GM21576 (cell line): ENCODE measurements around the gene COL25A1.
A peak's percentile ranks its signal among the peaks of the same experiment; 100 is the strongest.

Experiments
- ATAC-seq: cut with Tn5 transposase; IDR thresholded peaks from one replicate; pipeline ENCODE4 v1.9.1; 2021; ENCODE audit warnings: mild to moderate bottlenecking, moderate library complexity; ENCODE audit not compliant: unreplicated experiment

The COL25A1 gene

GRCh38 chr4:108926781-108927180, 375.7 kb downstream of the COL25A1 start:
- no peak for ATAC-seq

GRCh38 chr4:108926061-108926460, 376.4 kb downstream of the COL25A1 start:
- no peak for ATAC-seq

DNA sequence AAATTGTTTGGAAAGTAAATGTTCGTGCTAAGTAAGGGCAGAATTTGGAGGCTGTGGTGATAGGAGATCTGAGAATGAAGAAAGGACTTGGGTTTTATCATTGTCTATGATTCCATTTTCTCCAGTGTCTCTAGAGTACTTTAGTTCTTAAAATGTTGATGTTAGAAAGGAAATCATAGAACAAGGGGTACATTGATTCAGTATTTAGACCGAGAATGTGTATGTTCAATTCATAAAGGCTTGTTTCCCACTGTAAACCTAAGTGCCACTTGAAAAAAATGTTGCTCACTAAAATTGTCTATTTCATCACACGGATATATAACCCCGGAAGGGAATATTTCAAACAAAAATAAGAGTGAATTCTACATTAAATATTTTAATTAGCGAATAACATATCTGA, 380.3 kb downstream of the COL25A1 start:
- ATAC-seq = no peak

GRCh38 chr4:108920395-108921087, 381.9 kb downstream of the COL25A1 start:
- ATAC-seq = no peak

- no peak for ATAC-seq
Observed at GRCh38 chr4:108919226-108919893, 383.1 kb downstream of the COL25A1 start.

- ATAC-seq = no peak
Observed at GRCh38 chr4:108917255-108917654, 385.2 kb downstream of the COL25A1 start.

- no peak for ATAC-seq
Observed at GRCh38 chr4:108916638-108917037, 385.8 kb downstream of the COL25A1 start.

DNA sequence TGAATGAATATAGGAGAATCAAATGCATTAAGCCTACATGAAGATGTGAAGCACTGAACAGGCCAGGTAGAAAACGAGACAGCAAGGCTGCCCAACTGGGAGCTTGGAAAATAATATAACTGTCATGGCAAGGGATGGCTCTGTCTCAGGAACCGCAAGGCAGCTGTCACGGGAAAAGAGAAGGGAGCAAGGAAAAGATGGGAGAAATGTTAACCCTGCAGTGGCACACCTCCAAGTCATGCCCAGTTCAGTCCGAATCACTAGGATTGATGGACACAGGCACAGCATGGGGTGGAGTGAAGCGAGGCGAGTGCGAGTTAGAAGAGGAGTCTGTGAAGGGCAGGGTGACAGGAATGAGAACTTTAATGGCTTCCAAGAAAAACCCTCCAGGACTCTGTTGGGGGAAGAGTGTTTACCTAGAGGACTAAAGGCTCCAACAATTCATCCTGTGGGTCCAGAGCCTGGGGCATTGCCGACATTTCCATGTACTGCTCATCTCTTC, 395.5 kb downstream of the COL25A1 start:
- ATAC-seq = no peak

DNA sequence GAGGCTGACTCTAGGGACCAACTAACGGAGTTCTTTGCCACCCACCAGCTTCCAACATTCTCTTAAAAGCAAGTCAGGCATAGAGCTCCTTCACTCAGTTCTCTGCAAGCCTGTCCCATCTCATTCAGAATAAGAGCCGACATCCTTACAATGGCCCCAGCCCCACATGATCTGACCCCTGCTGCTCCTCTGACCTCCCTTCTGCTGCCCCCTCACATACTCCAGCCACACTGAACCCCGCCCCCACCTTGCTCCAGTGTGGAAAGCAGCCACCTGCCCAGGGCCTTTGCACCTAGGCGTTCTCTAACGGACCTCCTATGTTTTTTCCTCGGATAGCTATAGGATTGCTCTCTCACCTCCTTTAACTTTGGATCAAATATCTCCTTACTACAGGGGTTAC, 396.5 kb downstream of the COL25A1 start:
- no peak for ATAC-seq

DNA sequence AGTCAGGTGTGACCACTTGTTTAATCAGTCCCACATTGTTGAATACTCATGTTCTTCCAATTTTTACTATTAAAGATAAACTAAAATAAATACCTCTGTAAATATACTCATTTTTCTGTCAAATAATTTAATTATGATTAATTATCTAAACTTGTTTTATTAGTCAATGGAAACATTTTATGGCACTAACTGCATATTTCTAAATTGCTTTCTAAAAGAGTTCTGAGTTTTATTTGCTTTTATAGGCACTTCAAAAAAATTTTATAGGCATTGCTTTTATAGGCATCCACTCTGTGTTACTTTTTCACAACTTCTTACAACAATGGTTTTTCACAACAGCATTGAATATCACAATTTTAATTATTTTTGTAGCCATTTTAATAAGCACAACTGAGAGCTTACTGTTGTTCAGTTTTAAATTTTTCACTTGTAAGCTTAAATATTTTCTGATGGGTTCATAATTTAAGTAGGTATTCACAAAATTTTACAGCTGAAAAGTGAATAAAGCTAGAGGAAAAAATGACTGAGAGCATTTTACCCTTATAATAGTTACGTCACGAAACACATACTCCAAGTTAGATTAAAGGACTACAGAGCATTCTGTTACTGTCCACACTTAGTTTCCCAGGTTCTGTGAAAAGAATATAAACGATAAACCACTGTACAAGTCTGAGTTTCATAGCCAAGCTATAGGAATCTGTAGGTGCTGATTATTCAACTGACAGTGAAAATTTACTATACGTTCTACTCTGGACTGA, 398.8 kb downstream of the COL25A1 start:
- ATAC-seq = no peak

GRCh38 chr4:108902769-108903168, 399.7 kb downstream of the COL25A1 start:
- peak; percentile 85 for ATAC-seq

- ATAC-seq = no peak
Observed at GRCh38 chr4:108901291-108901690, 401.2 kb downstream of the COL25A1 start.

DNA sequence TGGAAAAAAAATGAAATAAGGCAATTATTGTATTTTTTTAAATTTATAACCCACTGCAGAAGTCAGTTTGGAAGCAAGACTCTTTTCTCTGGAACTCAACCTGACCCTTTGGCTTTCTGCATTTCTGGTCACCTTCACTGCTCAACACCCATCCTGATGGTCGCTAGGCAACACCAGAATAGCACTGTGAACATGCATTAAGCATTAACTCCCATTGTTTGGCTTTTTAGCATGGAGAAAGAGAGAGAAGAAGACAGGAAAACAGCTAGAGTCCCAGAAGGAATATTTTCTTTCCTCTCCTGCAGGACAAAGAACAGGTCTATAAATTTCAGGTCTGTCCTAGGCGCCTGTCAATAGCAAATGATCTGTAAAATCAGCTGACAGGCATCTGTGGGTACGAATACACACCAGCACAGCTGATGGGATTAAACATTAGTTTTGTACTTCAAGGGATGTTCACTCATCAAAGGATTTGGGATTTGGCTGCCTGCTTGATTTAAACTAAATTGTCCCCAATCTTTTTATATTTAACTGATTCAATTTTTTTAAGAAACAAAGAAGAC, 402.4 kb downstream of the COL25A1 start:
- no peak for ATAC-seq

- no peak for ATAC-seq
Observed at GRCh38 chr4:108893468-108893867, 409.0 kb downstream of the COL25A1 start.

DNA sequence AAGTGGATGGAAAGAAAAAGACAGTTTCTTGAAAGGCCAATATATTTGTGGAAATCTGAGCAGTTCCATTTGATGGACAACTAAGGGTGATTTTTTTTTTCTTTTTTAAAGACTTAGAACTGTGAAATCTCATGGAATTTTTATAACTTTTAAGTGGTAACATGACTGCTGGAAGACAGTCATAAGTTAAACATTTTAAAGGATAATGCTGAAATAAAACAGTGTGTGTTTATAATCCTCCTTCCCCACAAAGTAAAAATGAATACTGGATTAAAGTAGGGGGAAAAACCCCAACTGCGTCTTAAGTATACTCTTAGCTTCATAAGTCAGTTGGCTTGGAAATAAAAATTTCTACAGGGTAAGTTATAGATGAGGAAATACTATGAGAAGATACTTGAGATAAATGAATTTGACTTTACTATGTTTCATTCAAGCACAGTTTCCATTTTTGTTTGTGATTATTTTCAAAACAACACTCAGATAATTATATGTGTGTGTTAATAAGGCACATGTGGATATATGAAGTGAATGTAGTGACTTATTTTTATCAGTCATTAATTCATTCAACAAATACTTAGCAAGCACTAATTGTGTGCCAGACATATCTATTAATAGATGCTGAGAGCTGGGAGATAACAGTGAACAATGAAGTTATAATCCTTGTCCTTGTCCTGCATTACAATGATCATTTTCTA, 410.4 kb downstream of the COL25A1 start:
- ATAC-seq = no peak

GRCh38 chr4:108890484-108890881, 412.0 kb downstream of the COL25A1 start:
- no peak for ATAC-seq

DNA sequence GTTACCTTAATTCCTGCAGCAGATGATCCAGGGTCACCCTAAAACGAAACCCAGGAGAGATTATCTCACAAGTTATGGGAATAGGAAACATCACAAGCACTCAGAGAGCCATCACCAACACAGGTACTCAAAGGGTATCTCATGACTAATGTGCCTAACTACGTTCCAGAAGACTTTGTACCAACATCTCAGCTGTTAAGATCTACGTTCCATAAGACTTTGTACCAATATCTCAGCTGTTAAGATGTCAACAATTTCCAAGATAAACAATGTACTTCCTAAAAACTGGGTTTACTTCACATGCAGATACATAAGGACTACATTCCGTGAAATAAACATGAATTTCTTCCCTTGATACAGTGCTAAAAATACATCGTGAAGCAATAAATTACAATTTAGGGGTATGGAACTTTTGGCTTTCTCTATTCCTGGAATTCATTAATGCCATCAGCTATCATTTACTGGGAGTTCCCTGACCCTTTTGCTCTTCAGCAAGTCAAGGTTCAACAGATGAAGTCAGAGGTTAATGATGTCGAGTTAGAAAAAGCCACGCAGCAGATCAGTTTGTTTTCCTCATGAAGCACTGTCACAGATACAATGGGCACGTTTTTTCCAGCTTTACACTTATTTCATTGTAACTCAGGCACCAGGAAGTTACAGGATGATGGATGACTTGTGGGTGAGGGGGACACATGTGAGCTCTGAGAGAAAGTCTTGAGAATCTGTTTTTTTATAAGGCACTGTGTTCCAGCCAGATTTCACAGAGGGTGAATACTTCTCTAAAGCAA, 412.6 kb downstream of the COL25A1 start:
- no peak for ATAC-seq

DNA sequence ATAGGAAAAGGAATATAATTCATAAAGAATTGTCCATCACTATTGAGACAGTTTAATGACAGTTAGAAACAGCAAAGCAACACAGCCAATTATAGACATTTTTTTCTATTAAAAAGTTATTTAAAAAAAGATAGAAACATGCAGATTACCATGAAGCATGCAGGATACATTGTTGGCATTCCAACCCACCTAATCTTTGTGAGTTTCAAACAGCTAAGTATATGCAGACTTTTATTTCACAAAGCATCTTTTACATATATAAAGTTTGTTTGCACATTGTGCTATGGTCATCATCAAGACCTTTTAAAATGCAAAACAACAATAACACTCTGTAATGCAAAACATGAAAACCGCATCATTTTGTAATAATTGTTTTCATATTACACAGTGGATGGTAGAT, 413.7 kb downstream of the COL25A1 start:
- ATAC-seq = no peak

DNA sequence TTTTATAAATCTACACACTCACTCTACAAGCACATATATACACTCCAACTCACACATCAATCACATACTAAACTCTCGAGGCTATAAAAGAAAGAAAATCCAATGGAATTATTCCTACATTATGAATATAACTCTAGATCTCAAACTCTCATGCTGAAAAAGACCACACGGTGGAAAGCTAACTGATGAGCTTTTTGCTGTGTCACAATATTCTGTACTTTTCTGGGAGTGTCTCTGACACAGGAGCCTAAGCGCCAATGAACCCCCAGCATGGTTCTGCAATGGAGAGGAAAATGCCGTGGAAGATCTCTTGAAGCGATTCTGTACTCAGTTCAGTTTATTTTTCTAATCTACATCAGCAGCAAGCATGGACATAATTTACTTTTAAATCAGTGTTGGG, 415.4 kb downstream of the COL25A1 start:
- no peak for ATAC-seq

DNA sequence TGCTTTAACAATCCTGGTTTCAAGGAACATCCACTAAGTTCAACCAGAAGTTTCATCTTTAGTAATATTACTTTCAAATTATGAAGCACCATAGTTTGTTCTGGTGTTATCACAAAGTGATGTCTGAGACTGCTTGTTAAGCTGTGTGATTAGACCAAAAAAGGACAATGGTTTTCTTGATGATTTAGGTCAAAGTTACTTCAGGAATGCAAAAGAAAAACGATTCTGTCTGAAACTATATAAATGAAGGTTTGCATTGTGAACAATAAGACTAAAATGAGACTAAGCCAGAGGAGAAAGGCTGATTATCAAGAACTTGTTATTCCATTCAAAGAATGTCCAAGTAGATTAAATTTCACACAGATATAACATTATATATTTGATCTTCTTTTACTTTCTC, 417.2 kb downstream of the COL25A1 start:
- no peak for ATAC-seq
